Measurements from ENCODE around the gene MXRA7.
A peak's percentile ranks its signal among the peaks of the same experiment; 100 is the strongest.
"Not testable (repeated sequence)": the region's sequence is repeated elsewhere in the genome, so short reads cannot be mapped to it uniquely, and the experiment has no call there.

The MXRA7 gene

GRCh38 chr17:76714336-76714735, 3.6 kb upstream of the MXRA7 start:
- no peak overlapping the region for H3K4me3 ChIP-seq (ENCODE audit: control insufficient read depth, low read depth, low read length)
- no peak for TF ChIP-seq CTCF (IDR thresholded peaks at IDR 0.05; ENCODE audit: control insufficient read depth, insufficient read depth, low read depth, low read length, missing control alignments)
- no peak for DNase-seq (ENCODE audit: low read depth)

- TF ChIP-seq CTCF (IDR thresholded peaks at IDR 0.05; ENCODE audit: control insufficient read depth, insufficient read depth, low read depth, low read length, missing control alignments) = no peak
- H3K4me3 ChIP-seq (ENCODE audit: control insufficient read depth, low read depth, low read length) = no peak overlapping the region
- no peak for DNase-seq (ENCODE audit: low read depth)
These were observed 3.0 kb upstream of the MXRA7 start for GRCh38 chr17:76713765-76714164.

- DNase-seq (ENCODE audit: low read depth); H3K4me3 ChIP-seq (ENCODE audit: control insufficient read depth, low read depth, low read length): not testable (repeated sequence)
These were observed 1.6 kb upstream of the MXRA7 start for GRCh38 chr17:76712321-76712720.

GRCh38 chr17:76709951-76710862, 558 bp downstream of the MXRA7 start:
- H3K4me3 ChIP-seq (ENCODE audit: control insufficient read depth, low read depth, low read length) = peak overlapping the region; percentile 84
- not testable (repeated sequence) for DNase-seq (ENCODE audit: low read depth)

GRCh38 chr17:76709077-76709950, 1.5 kb downstream of the MXRA7 start:
- peak; percentile 96 for DNase-seq (ENCODE audit: low read depth)
- peak overlapping the region; percentile 84 for H3K4me3 ChIP-seq (ENCODE audit: control insufficient read depth, low read depth, low read length)
- no peak for TF ChIP-seq CTCF (IDR thresholded peaks at IDR 0.05; ENCODE audit: control insufficient read depth, insufficient read depth, low read depth, low read length, missing control alignments)

GRCh38 chr17:76707985-76708807, 2.6 kb downstream of the MXRA7 start:
- no peak for DNase-seq (ENCODE audit: low read depth)
- no peak overlapping the region for H3K4me3 ChIP-seq (ENCODE audit: control insufficient read depth, low read depth, low read length)
- peak; percentile 11 for TF ChIP-seq CTCF (IDR thresholded peaks at IDR 0.05; ENCODE audit: control insufficient read depth, insufficient read depth, low read depth, low read length, missing control alignments)

GRCh38 chr17:76706817-76707216, 3.9 kb downstream of the MXRA7 start:
- TF ChIP-seq CTCF (IDR thresholded peaks at IDR 0.05; ENCODE audit: control insufficient read depth, insufficient read depth, low read depth, low read length, missing control alignments) = no peak
- DNase-seq (ENCODE audit: low read depth) = no peak
- H3K4me3 ChIP-seq (ENCODE audit: control insufficient read depth, low read depth, low read length) = no peak overlapping the region

Measured in AG09309 (cell line).